Mucosa of rectum (tissue), 2 donors: ENCODE results near the gene TUBB2A.
"Not testable (repeated sequence)": the region's sequence is repeated elsewhere in the genome, so short reads cannot be mapped to it uniquely, and the experiment has no call there.

Experiments
- H3K27ac ChIP-seq, 2 donors: one replicate each; pipeline ENCODE4 v1.7.0; 2013; ENCODE audit warnings: inconsistent platforms in 2 of 2, low read depth in 2 of 2, low read length in 2 of 2
- H3K27me3 ChIP-seq, 2 donors: one replicate each; pipeline ENCODE4 v1.7.0; 2013; ENCODE audit warnings: low read length in 2 of 2; ENCODE audit not compliant: control insufficient read depth in 2 of 2, insufficient read depth in 2 of 2
- H3K36me3 ChIP-seq, 2 donors: one replicate each; pipeline ENCODE4 v1.7.0; 2013; ENCODE audit warnings: low read length in 2 of 2; ENCODE audit not compliant: control insufficient read depth in 2 of 2, insufficient read depth in 2 of 2
- H3K4me1 ChIP-seq, 2 donors: one replicate each; pipeline ENCODE4 v1.7.0; 2013; ENCODE audit warnings: low read length in 2 of 2, mild to moderate bottlenecking in 1 of 2; ENCODE audit not compliant: control insufficient read depth in 2 of 2, insufficient read depth in 2 of 2
- H3K4me3 ChIP-seq, 2 donors: one replicate each; pipeline ENCODE4 v1.7.0; 2013; ENCODE audit warnings: low read length in 2 of 2
- H3K9ac ChIP-seq, 2 donors: one replicate each; pipeline ENCODE4 v1.7.0; 2013; ENCODE audit warnings: low read length in 2 of 2, low read depth in 1 of 2, mild to moderate bottlenecking in 1 of 2
- H3K9me3 ChIP-seq, 2 donors: one replicate each; pipeline ENCODE4 v1.7.0; 2013; ENCODE audit warnings: low read length in 2 of 2; ENCODE audit not compliant: control insufficient read depth in 2 of 2
- donor health status: healthy.
- donor health status: Normal muscosa, but diverticular disease.

The TUBB2A gene

DNA sequence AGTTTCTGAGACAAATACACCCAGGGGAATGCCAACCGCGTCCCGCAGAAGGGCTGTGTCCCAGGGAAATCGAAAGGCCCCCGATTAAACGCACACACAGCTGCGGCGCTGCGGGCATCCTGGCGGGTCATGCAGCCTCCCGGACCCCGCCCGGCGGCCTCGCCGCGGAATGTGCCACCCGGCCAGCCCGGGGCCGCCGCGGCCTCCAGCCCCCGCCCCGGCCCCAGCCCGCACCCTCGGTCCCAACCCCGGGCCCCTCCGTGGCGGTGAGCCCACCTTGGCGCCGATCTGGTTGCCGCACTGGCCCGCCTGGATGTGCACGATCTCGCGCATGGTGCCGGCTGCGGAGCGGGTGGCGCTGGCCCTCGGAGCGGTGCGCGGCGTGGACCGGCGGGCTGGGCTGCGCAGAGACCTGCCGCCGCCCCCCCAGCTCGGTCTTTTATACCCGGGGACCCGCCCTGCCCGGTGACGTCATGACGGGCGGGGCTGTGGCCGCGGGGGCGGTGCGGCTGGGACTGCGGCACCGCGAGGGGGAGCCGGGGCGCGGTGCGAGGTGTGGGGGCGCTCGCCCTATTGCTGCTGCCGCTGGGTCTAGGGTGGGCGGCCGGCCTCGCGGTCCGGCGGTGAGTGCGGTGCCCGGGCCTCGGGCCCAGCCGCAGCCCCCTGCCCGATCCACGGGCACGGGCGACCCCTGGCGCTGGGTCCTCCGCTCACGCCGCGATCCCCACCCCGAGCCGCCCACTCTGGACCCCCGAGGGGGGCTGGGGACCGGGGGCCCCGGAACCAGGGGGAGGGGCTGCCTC is at the start of gene TUBB2A:
Gene TUBB2A (minus strand): TSS at position 414 of the 803 bp plus-strand sequence. CDS start 81 bp downstream, at position 333.
- Histone ChIP-seq H3K27me3 (no peaks in the 10 kb centered on the region), H3K36me3 (peaks cover 0 to 3% of the 10 kb centered on the region in 2 donors), H3K9ac (peak within 1 kb of the TSS; percentile 75 to 89), H3K9me3 (no peaks in the 10 kb centered on the region), H3K4me3 (peak within 1 kb of the TSS; percentile 78 to 84), H3K4me1 (peaks cover 19 to 20% of the 10 kb centered on the region in 2 donors), H3K27ac (peak within 1 kb of the TSS; percentile 80 to 91)

DNA sequence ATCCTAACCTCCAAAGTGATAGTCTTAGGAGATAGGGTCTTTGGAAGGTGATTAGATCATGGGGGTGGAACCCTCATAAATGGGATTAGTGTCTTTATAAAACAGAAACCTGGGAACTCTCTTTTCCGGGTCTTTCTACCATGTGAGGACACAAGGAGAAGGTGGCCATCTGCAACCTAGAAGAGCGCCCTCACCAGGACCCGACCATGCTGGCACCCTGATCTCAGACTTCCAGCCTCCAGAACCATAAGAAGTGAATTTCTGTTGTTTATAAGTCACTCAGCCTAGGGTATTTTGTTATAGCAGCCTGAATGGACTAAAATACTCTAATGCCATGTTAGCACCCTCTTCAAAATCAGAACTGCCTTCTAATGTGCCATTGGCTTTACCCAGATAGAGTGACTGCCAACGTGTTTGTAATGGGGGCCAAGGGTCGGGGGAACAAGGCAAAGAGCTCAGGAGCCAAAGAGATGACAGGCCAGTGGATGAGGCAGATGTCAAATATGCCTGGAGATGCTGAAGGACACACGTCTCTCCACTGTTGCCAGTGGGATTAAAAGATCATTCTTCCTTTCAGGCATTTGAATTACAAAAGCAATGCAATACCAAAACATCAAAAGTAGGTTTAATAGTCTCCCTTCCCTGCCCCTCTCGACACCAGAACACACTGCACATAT is 49.1 kb upstream of the TUBB2A start:
- H3K4me1 ChIP-seq: no peaks in the 10 kb centered on the region
- H3K9ac ChIP-seq: no peak overlapping the region
- H3K27me3 ChIP-seq: no peaks in the 10 kb centered on the region
- no peak overlapping the region for H3K4me3 ChIP-seq
- H3K27ac ChIP-seq: no peak overlapping the region
- H3K9me3 ChIP-seq: no peaks in the 10 kb centered on the region
- no peaks in the 10 kb centered on the region for H3K36me3 ChIP-seq

DNA sequence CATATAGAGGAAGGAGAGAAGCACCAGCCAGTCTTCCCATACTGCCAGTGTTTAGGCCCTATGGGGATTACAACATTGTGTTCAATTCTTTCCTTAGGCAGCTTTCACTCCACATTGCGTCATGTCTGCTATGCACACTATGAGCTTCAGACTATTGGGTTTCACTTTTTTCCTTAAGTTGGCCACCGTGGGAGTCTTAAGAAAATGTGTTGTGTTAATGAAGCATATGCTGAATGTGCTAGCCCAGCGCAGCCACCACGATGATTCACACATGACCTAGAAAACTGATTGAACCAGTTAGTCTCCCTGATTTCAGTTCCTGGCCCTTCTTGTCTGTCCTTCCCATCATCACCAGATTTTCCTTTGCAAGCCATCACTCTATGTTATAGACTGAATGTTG is 48.6 kb upstream of the TUBB2A start:
- Histone ChIP-seq H3K9me3 (no peaks in the 10 kb centered on the region), H3K9ac (no peak overlapping the region), H3K27me3 (no peaks in the 10 kb centered on the region), H3K4me3 (no peak overlapping the region), H3K36me3 (no peaks in the 10 kb centered on the region), H3K27ac (no peak overlapping the region), H3K4me1 (no peaks in the 10 kb centered on the region)

DNA sequence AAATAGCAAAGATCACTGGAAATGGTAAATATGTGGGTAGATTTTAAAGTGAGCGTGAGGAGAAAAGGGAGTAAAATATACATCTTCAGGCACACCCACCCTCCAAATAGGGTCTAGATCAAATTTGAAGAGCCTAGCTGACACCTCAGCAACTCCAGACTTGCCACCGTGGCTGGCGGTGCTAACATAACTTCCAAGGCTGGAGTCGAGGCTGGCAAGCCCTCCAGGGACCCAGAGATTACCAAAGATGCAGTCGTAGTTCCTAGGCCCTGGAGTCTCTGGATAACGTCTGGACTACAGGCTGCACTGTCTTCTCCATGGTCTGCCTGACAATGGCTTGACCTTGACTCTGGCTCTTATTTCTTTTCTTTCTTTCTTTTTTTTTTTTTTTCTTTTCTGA is 47.6 kb upstream of the TUBB2A start:
- H3K27ac ChIP-seq: no peak overlapping the region
- no peaks in the 10 kb centered on the region for H3K27me3 ChIP-seq
- no peaks in the 10 kb centered on the region for H3K9me3 ChIP-seq
- no peaks in the 10 kb centered on the region for H3K36me3 ChIP-seq
- H3K9ac ChIP-seq: no peak overlapping the region
- no peaks in the 10 kb centered on the region for H3K4me1 ChIP-seq
- H3K4me3 ChIP-seq: no peak overlapping the region

DNA sequence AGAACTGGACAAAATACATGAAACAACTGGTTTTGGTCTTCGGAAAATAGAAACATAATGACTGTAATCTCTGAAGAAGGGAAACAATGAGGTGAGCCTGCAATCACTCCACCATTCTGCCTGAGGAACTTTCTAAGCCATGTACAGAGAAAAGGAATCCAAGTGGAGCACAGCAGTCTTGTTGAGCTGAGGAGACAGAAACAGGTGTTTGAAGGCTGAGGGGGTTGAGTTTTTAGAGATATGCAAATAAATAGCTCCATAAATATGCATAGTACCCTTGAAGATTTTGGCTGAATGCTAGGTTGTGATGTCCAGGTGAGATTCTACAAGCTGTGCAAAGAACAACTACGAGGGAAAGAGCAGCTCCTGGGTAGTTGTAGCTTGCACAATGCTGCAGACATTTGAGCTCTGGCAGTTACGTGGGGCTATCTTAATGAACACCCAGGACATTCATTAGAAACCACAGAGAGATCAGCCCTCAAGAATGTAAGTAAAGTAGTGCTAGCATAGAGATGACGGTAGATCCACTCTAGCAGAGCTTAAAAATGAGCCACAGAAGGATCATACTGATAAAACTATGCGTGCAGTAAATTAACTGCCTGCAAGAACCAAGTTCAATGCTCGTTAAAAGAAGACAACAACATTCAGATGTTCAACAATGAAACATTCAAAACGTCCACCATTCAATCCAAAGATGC is 45.8 kb upstream of the TUBB2A start:
- Histone ChIP-seq H3K36me3 (no peaks in the 10 kb centered on the region), H3K9ac (no peak overlapping the region), H3K27ac (no peak overlapping the region), H3K27me3 (no peaks in the 10 kb centered on the region), H3K9me3 (no peaks in the 10 kb centered on the region), H3K4me3 (no peak overlapping the region), H3K4me1 (no peaks in the 10 kb centered on the region)

DNA sequence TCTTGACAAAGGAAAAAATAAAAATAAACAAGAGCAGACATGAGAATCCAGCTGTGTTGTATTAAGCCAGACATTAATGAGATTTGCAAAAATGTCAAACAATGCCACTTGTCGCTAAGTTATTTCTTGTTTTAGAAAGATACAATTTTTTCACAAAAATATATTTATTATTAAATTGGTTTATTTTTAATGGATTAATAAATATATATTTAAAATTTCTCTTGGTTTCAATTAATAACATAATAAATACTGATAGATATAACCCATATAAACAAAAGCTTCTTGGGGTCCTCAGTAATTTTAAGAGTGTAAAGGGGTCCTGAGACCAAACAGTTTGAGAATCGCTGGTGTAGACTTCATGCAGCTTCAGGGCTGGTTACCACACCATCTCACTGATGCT is 44.0 kb upstream of the TUBB2A start:
- H3K36me3 ChIP-seq: no peaks in the 10 kb centered on the region
- H3K9me3 ChIP-seq: no peaks in the 10 kb centered on the region
- no peaks in the 10 kb centered on the region for H3K27me3 ChIP-seq
- no peaks in the 10 kb centered on the region for H3K4me1 ChIP-seq
- no peak overlapping the region for H3K27ac ChIP-seq
- H3K4me3 ChIP-seq: no peak overlapping the region
- H3K9ac ChIP-seq: no peak overlapping the region

DNA sequence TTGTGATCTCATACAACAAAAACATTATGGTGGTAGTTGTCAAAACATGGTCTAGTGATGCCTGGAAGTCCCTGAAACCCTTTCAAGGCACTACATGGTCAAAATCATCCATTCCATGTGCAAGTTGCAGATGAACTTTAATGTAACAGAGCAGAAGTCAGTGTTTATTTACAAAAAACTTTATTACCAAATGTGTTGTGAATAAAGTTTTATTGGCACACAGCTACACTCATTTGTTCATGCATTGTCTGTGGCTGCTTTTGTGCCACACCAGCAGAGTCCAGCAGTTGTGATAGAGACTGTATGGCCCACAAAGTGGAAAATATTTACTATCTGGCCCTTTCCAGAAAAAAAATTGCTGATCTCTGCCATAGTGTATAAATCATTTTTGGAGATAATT is 43.3 kb upstream of the TUBB2A start:
- Histone ChIP-seq H3K9ac (no peak overlapping the region), H3K27me3 (no peaks in the 10 kb centered on the region), H3K4me3 (no peak overlapping the region), H3K4me1 (no peaks in the 10 kb centered on the region), H3K36me3 (no peaks in the 10 kb centered on the region), H3K9me3 (no peaks in the 10 kb centered on the region), H3K27ac (no peak overlapping the region)

DNA sequence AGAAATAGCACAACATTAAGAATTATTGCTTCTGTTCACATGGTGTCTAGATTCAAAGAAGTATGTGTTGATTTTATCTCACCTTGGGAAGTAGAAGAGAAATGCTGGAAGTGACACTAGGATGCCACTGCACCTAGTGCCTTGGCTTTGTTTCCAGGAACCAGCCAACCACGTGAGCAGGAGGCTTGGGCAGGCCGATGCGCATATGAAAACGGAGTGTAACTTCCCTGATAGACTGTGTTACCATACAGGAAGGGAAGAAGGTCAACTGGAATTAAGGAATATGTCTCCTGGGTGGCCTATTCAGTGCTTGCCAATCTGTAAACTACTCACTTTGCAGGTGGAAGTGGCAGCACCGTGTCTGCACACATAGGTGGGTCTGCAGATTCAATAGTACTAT is 42.0 kb upstream of the TUBB2A start:
- Histone ChIP-seq H3K4me3 (no peak overlapping the region), H3K9ac (no peak overlapping the region), H3K36me3 (no peaks in the 10 kb centered on the region), H3K27me3 (no peaks in the 10 kb centered on the region), H3K27ac (no peak overlapping the region), H3K4me1 (no peaks in the 10 kb centered on the region), H3K9me3 (no peaks in the 10 kb centered on the region)

DNA sequence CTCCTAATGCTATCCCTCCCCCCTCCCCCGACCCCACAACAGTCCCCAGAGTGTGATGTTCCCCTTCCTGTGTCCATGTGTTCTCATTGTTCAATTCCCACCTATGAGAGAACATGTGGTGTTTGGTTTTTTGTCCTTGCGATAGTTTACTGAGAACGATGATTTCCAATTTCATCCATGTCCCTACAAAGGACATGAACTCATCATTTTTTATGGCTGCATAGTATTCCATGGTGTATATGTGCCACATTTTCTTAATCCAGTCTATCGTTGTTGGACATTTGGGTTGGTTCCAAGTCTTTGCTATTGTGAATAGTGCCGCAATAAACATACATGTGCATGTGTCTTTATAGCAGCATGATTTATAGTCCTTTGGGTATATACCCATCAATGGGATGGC is 40.4 kb upstream of the TUBB2A start:
- not testable (repeated sequence) for H3K27me3 ChIP-seq, H3K9me3 ChIP-seq, H3K9ac ChIP-seq, H3K27ac ChIP-seq, H3K36me3 ChIP-seq, H3K4me3 ChIP-seq, H3K4me1 ChIP-seq

DNA sequence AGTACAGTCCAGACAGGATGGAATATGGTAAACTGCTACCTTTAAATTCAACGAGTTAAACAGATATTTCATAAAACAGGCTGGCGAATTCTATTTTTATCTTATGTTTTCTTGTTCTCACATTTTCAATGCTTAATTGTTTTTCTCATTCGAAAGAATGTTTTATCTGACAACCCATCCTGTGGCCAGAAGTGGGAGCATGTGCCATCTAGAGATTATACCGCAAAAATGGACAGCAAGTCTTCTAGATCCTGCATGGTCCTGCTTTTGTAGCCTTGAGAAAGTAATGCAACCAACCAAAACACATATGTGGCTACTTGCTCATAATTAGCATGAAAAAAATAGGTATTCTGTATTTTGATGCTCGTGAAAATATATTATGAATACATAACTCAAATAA is 39.4 kb upstream of the TUBB2A start:
- Histone ChIP-seq H3K9me3 (no peaks in the 10 kb centered on the region), H3K27ac (no peak overlapping the region), H3K4me1 (no peaks in the 10 kb centered on the region), H3K27me3 (no peaks in the 10 kb centered on the region), H3K9ac (no peak overlapping the region), H3K36me3 (no peaks in the 10 kb centered on the region), H3K4me3 (no peak overlapping the region)
